IMR-90 (cell line): ENCODE results near the gene NCOR1.

Source experiments
- BHLHE40 ChIP-seq: fragments of 150-350 bp; IDR thresholded peaks from 2 replicates; pipeline ENCODE4 v1.6.1; 2016; ENCODE audit warnings: mild to moderate bottlenecking, low read depth, low read length
- CEBPB ChIP-seq: IDR thresholded peaks from 2 replicates; pipeline ENCODE4 v1.6.1; 2012; ENCODE audit warnings: low read depth, low read length, improper control_type of control experiment
- CHD1 ChIP-seq: IDR thresholded peaks from 2 replicates; pipeline ENCODE4 v1.6.1; 2012; ENCODE audit warnings: low read depth, low read length, improper control_type of control experiment
- CTCF ChIP-seq: conservative IDR thresholded peaks from 2 replicates; pipeline ENCODE4 v1.5.1; 2012; ENCODE audit warnings: mild to moderate bottlenecking, low read depth, low read length, improper control_type of control experiment
- MAFK ChIP-seq: IDR thresholded peaks from 2 replicates; pipeline ENCODE4 v1.6.1; 2012; ENCODE audit warnings: low read depth, low read length, improper control_type of control experiment
- MAZ ChIP-seq: IDR thresholded peaks from 2 replicates; pipeline ENCODE4 v1.6.1; 2012; ENCODE audit warnings: low read depth, mild to moderate bottlenecking, low read length, improper control_type of control experiment, moderate library complexity, borderline replicate concordance
- MXI1 ChIP-seq: IDR thresholded peaks from 2 replicates; pipeline ENCODE4 v1.6.1; 2012; ENCODE audit warnings: low read depth, mild to moderate bottlenecking, low read length, moderate library complexity, borderline replicate concordance
- NFE2L2 ChIP-seq: fragments of 150-350 bp; IDR thresholded peaks from 2 replicates; pipeline ENCODE4 v1.6.1; 2016; ENCODE audit warnings: low read depth, mild to moderate bottlenecking, low read length
- POLR2A ChIP-seq: IDR thresholded peaks from 2 replicates; pipeline ENCODE4 v1.6.1; 2012; ENCODE audit warnings: mild to moderate bottlenecking, low read depth, low read length
- RAD21 ChIP-seq: IDR thresholded peaks from 2 replicates; pipeline ENCODE4 v1.6.1; 2012; ENCODE audit warnings: low read length, improper control_type of control experiment
- RCOR1 ChIP-seq: IDR thresholded peaks from 2 replicates; pipeline ENCODE4 v1.6.1; 2012; ENCODE audit warnings: mild to moderate bottlenecking, low read length, improper control_type of control experiment; ENCODE audit not compliant: insufficient replicate concordance
- RFX5 ChIP-seq: IDR thresholded peaks from 2 replicates; pipeline ENCODE4 v1.8.0; 2012; ENCODE audit warnings: low read depth, mild to moderate bottlenecking, low read length, moderate library complexity
- USF2 ChIP-seq: fragments of 150-350 bp; IDR thresholded peaks from 2 replicates; pipeline ENCODE4 v1.6.1; 2017; ENCODE audit warnings: mild to moderate bottlenecking, antibody characterized with exemption, low read length, low read depth

GRCh38 chr17:16023881-16024280, 191.5 kb downstream of the NCOR1 start:
- TF ChIP-seq MXI1 (no peak), POLR2A (no peak), CTCF (no peak), USF2 (no peak), CHD1 (no peak), MAZ (no peak), CEBPB (no peak), NFE2L2 (no peak), RFX5 (no peak), BHLHE40 (no peak), RAD21 (no peak), MAFK (no peak), RCOR1 (no peak)
